ENCODE measurements around the gene CDC14C. TPM values are rescaled to one million over a fixed set of nuclear protein-coding genes. Genes with fewer than 3 reads are reported as not detected.

CDC14C gene
- total and polyA plus RNA-seq, 2 experiments from 2014 or later = 0.23 TPM; not detected in 1

DNA sequence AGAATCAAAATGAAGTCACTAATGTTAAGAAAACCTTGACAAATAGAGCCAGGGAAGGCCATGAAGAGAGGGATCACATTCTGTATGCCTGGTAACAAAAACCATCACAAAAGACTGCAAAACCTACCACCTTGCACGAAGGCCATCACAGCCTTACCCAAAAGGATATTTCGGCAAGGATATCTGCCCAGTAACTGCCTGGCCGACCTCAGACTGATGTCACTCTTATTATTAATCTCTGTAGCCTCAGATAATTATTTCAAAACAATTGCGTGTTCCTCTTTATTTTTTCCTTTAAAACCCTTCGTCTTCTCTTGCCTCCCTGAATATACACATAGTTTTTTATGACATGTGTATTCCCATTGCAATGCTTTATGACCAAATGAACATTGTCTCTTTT, 52.5 kb downstream of the CDC14C start:
- Histone ChIP-seq H3K27ac (no peak overlapping the region), H3K9me3 (ENCODE audit: low read depth) (no peaks in the 10 kb centered on the region), H2AFZ (no peak overlapping the region), H3K4me1 (ENCODE audit: insufficient read depth) (no peaks in the 10 kb centered on the region), H3K4me2 (no peak overlapping the region), H3K9me2 (replicated peaks; ENCODE audit: insufficient read depth) (no peaks in the 10 kb centered on the region), H4K20me1 (ENCODE audit: insufficient read depth, poor library complexity, severe bottlenecking) (no peaks in the 10 kb centered on the region), H3K36me3 (replicated peaks; ENCODE audit: insufficient read depth, low read depth) (no peaks in the 10 kb centered on the region), H3K4me3 (no peak overlapping the region), H3K27me3 (no peaks in the 10 kb centered on the region), H3K79me2 (no peaks in the 10 kb centered on the region)
- TF ChIP-seq EZH2 (IDR thresholded peaks at IDR 0.05; ENCODE audit: borderline replicate concordance) = no peak
- TF ChIP-seq, protein P1, sequence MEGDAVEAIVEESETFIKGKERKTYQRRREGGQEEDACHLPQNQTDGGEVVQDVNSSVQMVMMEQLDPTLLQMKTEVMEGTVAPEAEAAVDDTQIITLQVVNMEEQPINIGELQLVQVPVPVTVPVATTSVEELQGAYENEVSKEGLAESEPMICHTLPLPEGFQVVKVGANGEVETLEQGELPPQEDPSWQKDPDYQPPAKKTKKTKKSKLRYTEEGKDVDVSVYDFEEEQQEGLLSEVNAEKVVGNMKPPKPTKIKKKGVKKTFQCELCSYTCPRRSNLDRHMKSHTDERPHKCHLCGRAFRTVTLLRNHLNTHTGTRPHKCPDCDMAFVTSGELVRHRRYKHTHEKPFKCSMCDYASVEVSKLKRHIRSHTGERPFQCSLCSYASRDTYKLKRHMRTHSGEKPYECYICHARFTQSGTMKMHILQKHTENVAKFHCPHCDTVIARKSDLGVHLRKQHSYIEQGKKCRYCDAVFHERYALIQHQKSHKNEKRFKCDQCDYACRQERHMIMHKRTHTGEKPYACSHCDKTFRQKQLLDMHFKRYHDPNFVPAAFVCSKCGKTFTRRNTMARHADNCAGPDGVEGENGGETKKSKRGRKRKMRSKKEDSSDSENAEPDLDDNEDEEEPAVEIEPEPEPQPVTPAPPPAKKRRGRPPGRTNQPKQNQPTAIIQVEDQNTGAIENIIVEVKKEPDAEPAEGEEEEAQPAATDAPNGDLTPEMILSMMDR (IDR thresholded peaks at IDR 0.05; ENCODE audit: poor library complexity) = no peak
- TF ChIP-seq EZH2phosphoT487 (IDR thresholded peaks at IDR 0.05; ENCODE audit: low read depth, severe bottlenecking, unreplicated experiment) = no peak
- DNase-seq (ENCODE audit: low spot score) = no peak
- WGBS (ENCODE audit: low lambda C conversion rate, missing lambda C conversion rate) = 89% methylated on average over 5 of the region's 5 CpGs

Measured in hepatocyte (in vitro differentiated cells).